Endometrium (tissue), 2 donors: ENCODE data around the gene STON2.

ENCODE experiments used
- FAIRE-seq: peaks from 2 replicates; lab custom pipeline; 2012; peaks lifted over from hg19 to GRCh38; lab: Jason Lieb, UNC
- donor health status: control.
- donor health status: control.

The STON2 gene

GRCh38 chr14:81298911-81299310 is 101.2 kb downstream of the STON2 start:
- no peak for FAIRE-seq

GRCh38 chr14:81298122-81298521 is 102.0 kb downstream of the STON2 start:
- FAIRE-seq, result no peak

GRCh38 chr14:81295958-81296923 is 103.9 kb downstream of the STON2 start:
- no peak for FAIRE-seq

GRCh38 chr14:81289516-81289915 is 110.6 kb downstream of the STON2 start:
- no peak for FAIRE-seq

- no peak for FAIRE-seq
Observed at GRCh38 chr14:81286574-81287370, 113.4 kb downstream of the STON2 start.

GRCh38 chr14:81285245-81285644 is 114.9 kb downstream of the STON2 start:
- no peak for FAIRE-seq

GRCh38 chr14:81281332-81281731 is 118.8 kb downstream of the STON2 start:
- no peak for FAIRE-seq

GRCh38 chr14:81280136-81280791 is 119.9 kb downstream of the STON2 start:
- no peak for FAIRE-seq

- no peak for FAIRE-seq
Observed at GRCh38 chr14:81277096-81277495, 123.0 kb downstream of the STON2 start.

GRCh38 chr14:81276073-81277069 is 123.8 kb downstream of the STON2 start:
- no peak for FAIRE-seq

GRCh38 chr14:81275305-81276072 is 124.6 kb downstream of the STON2 start:
- FAIRE-seq, result no peak

GRCh38 chr14:81273961-81274575 is 126.1 kb downstream of the STON2 start:
- FAIRE-seq, result no peak

- no peak for FAIRE-seq
Observed at GRCh38 chr14:81273521-81273920, 126.6 kb downstream of the STON2 start.

- FAIRE-seq, result no peak
Observed at GRCh38 chr14:81272317-81272716, 127.8 kb downstream of the STON2 start.

- FAIRE-seq, result no peak
Observed at GRCh38 chr14:81269979-81270375, 130.1 kb downstream of the STON2 start.

GRCh38 chr14:81269100-81269978 is 130.8 kb downstream of the STON2 start:
- peak; percentile 90 for FAIRE-seq

GRCh38 chr14:81268016-81268416 is 132.1 kb downstream of the STON2 start:
- no peak for FAIRE-seq

- no peak for FAIRE-seq
Observed at GRCh38 chr14:81265636-81266169, 134.4 kb downstream of the STON2 start.

- FAIRE-seq, result no peak
Observed at GRCh38 chr14:81264671-81265070, 135.5 kb downstream of the STON2 start.
